ENCODE results near the gene ZNF669.

ZNF669 gene

DNA sequence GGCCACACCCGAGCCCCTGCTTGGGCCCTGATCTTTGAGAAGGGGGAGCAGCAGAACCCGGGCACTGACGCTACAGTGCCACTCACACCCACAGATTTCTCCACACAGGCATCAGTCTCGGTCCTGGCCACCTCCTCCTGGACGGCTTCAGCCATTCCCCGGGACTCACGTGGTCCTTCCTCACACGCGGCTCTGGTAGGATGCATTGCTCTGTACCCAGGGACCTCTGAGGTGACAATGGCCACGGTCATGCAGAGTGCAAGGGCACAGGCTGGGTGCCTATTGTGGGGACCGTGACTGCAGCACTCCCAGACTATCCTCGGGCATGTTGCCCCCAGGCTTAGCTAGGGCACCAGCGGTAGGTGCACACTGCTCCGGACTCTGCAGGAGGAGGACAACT lies 13.7 kb downstream of the ZNF669 start:
- H3K4me3 ChIP-seq (ENCODE audit: low read depth, low read length) = no peak overlapping the region
- TF ChIP-seq, protein P1, sequence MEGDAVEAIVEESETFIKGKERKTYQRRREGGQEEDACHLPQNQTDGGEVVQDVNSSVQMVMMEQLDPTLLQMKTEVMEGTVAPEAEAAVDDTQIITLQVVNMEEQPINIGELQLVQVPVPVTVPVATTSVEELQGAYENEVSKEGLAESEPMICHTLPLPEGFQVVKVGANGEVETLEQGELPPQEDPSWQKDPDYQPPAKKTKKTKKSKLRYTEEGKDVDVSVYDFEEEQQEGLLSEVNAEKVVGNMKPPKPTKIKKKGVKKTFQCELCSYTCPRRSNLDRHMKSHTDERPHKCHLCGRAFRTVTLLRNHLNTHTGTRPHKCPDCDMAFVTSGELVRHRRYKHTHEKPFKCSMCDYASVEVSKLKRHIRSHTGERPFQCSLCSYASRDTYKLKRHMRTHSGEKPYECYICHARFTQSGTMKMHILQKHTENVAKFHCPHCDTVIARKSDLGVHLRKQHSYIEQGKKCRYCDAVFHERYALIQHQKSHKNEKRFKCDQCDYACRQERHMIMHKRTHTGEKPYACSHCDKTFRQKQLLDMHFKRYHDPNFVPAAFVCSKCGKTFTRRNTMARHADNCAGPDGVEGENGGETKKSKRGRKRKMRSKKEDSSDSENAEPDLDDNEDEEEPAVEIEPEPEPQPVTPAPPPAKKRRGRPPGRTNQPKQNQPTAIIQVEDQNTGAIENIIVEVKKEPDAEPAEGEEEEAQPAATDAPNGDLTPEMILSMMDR (IDR thresholded peaks at IDR 0.05; ENCODE audit: borderline replicate concordance, insufficient read depth, low read depth, low read length) = no peak

GRCh38 chr1:247089616-247090375 lies 14.4 kb downstream of the ZNF669 start:
- TF ChIP-seq, protein P1 (IDR thresholded peaks at IDR 0.05; ENCODE audit: borderline replicate concordance, insufficient read depth, low read depth, low read length) = no peak
- no peak overlapping the region for H3K4me3 ChIP-seq (ENCODE audit: low read depth, low read length)

DNA sequence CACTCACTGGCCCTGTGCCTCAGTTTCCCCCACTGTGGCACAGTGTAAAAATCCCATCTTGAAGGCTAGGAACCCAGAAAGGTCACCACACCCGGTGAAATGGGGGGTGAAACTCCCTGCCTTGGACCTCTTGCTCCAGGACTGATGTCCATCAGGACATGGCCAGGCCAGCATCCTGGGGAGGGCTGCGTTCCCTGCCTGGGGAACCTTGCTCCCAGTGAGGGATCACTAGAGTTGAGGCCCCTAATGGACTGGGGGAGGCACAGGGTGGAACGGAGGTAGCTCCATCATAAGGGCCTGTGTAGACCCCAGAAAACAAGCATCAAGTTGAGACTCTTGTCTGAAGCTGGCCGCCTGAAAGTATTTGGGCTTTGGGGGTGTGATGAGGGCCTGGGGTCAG lies 15.2 kb downstream of the ZNF669 start:
- no peak overlapping the region for H3K4me3 ChIP-seq (ENCODE audit: low read depth, low read length)
- TF ChIP-seq, protein P1 (IDR thresholded peaks at IDR 0.05; ENCODE audit: borderline replicate concordance, insufficient read depth, low read depth, low read length) = no peak

- TF ChIP-seq, protein P1 (IDR thresholded peaks at IDR 0.05; ENCODE audit: borderline replicate concordance, insufficient read depth, low read depth, low read length) = no peak
- H3K4me3 ChIP-seq (ENCODE audit: low read depth, low read length) = no peak overlapping the region
Measured at GRCh38 chr1:247087256-247087655, 16.9 kb downstream of the ZNF669 start.

- TF ChIP-seq, protein P1 (IDR thresholded peaks at IDR 0.05; ENCODE audit: borderline replicate concordance, insufficient read depth, low read depth, low read length) = no peak
- no peak overlapping the region for H3K4me3 ChIP-seq (ENCODE audit: low read depth, low read length)
Measured at GRCh38 chr1:247085310-247085709, 18.8 kb downstream of the ZNF669 start.

DNA sequence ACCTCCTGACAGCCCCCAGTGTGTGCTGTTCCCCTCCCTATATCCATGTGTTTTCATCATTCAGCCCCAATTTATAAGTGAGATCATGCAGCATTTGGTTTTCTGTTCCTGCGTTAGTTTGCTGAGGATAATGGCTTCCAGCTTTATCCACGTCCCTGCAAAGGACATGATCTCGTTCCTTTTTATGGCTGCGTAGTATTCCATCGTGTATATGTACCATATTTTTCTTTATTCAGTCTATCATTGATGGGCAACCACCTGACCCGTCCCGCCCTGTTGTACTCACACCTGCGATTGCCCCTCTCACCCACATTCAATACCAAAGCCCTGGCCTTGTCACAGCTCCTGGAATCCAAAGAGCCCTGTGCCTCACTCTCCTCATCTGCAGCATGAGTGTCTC lies 19.4 kb downstream of the ZNF669 start:
- TF ChIP-seq, protein P1 (IDR thresholded peaks at IDR 0.05; ENCODE audit: borderline replicate concordance, insufficient read depth, low read depth, low read length) = no peak
- H3K4me3 ChIP-seq (ENCODE audit: low read depth, low read length) = no peak overlapping the region

- TF ChIP-seq, protein P1 (IDR thresholded peaks at IDR 0.05; ENCODE audit: borderline replicate concordance, insufficient read depth, low read depth, low read length) = no peak
Measured at GRCh38 chr1:247079141-247079874, 24.8 kb downstream of the ZNF669 start.

More at GRCh38 chr1:247079141-247079874, 24.8 kb downstream of the ZNF669 start:
- no peak overlapping the region for H3K4me3 ChIP-seq (ENCODE audit: low read depth, low read length)
